Heart right ventricle (tissue), 16 donors: ENCODE results near the gene RNF148. TPM values are rescaled to one million over a fixed set of nuclear protein-coding genes. Genes with fewer than 3 reads are reported as not detected.
A peak's percentile ranks its signal among the peaks of the same experiment; 100 is the strongest.

Source experiments
- ATAC-seq, 8 donors: fragments of 200-7000 bp; cut with Tn5 transposase; one replicate each; pipeline ENCODE4 v1.9.1; 2020; ENCODE audit warnings: mild to moderate bottlenecking in 8 of 8, moderate library complexity in 8 of 8, moderate number of reproducible peaks in 1 of 8
- DNase-seq, 2 donors: peaks; one replicate each; pipeline ENCODE4 v3.0.0-alpha.2; 2020
- H3K27ac ChIP-seq, 10 donors: fragments of 200-600 bp; sonication (generic) in 2 of 10; one replicate each; pipeline versions ENCODE4 v1.5.0 to v1.8.0; 2020 to 2022; ENCODE audit warnings: mild to moderate bottlenecking in 3 of 10
- H3K27me3 ChIP-seq, 7 donors: fragments of 200-600 bp; one replicate each; pipeline ENCODE4 v1.8.0; 2021 to 2022; ENCODE audit warnings: mild to moderate bottlenecking in 2 of 7
- H3K36me3 ChIP-seq, 9 donors: fragments of 200-600 bp; sonication (generic) in 1 of 9; one replicate each; pipeline versions ENCODE4 v1.5.0 to v1.8.0; 2020 to 2022; ENCODE audit warnings: mild to moderate bottlenecking in 2 of 9
- H3K4me1 ChIP-seq, 9 donors: fragments of 200-600 bp; sonication (generic) in 1 of 9; one replicate each; pipeline versions ENCODE4 v1.5.0 to v1.8.0; 2020 to 2022; ENCODE audit warnings: mild to moderate bottlenecking in 4 of 9
- H3K4me3 ChIP-seq, 10 donors: fragments of 200-600 bp; sonication (generic) in 2 of 10; one replicate each; pipeline versions ENCODE4 v1.5.0 to v1.8.0; 2020 to 2022; ENCODE audit warnings: mild to moderate bottlenecking in 7 of 10, moderate library complexity in 2 of 10
- H3K9me3 ChIP-seq, 11 donors: fragments of 200-600 bp in 10 of 11; sonication (generic) in 2 of 11; one replicate each; pipeline versions ENCODE4 v1.5.0 to v1.8.0; 2013 to 2022; ENCODE audit warnings: mild to moderate bottlenecking in 2 of 11, control low read depth in 1 of 11, moderate library complexity in 1 of 11
- CTCF ChIP-seq, 9 donors: fragments of 200-600 bp; sonication (generic) in 2 of 9; IDR thresholded peaks; one replicate each; pipeline versions ENCODE4 v1.5.0 to v1.8.0; 2021 to 2022; ENCODE audit warnings: antibody characterized with exemption in 9 of 9, mild to moderate bottlenecking in 5 of 9, moderate library complexity in 1 of 9
- WGBS, 2 donors: extraction: QIAGEN DNeasy Blood & Tissue Kit; methylation state at CpG; one replicate each; pipeline ENCODE4 v1.1.7; 2013; ENCODE audit warnings: inconsistent platforms in 1 of 2; 5-methylcytosine and 5-hydroxymethylcytosine counted together
- intact Hi-C, 10 donors: fragments of 100-400 bp; cut with DNase I; formaldehyde crosslinking; loops; one replicate each; pipeline versions ENCODE4 v1.11.1 to v1.14.2; 2022
- polyA plus RNA-seq, 2 donors: library from polyadenylated mRNA; stranded (reverse); fragments of 200-250 nt; gene quantifications; one replicate each; pipeline ENCODE4 v1.2.3, GENCODE V29; 2013
- total RNA-seq, 10 donors: library from RNA; stranded (reverse); fragmentation: NEBNext Ultra II Directional in 3 of 10; extraction: Animal tissue kit (Norgen Biotek cat#: 25700) in 3 of 10; gene quantifications; one replicate each; pipeline versions ENCODE4 v1.2.1 to v1.2.4, GENCODE V29; 2021 to 2023
- donor health status: Arrhythmogenic right ventricular cardiomyopathy.
- donor health status: ischemic (EF 13 %, LVEDD 7.1; RV severe dilation, severe dysfunction).
- donor health status: healthy with polysubstance abuse.
- donor health status: DM: no; HTN: yes; CAD: no.
- donor health status: DM: no; HTN: no; CAD: no.
- donor health status: ischemic (EF 25% LVEDD 6.9; RV normal size, moderate dysfunction).
- donor health status: ischemic (EF 25% LVEDD 5.7; RV mildly dilated, moderate dysfunction).
- donor health status: healthy.
- donor health status: DM: yes; HTN: yes; CAD: no.
- donor health status: Ischemic cardiomyopathy.
- donor health status: ischemic (EF 35%, LVEDD 5.7; RV mildly dilated, moderate dysfunction).
- donor health status: nonischemic (EF 11% LVEDD 7.7; RV severe dilation, severe dysfunction).
- donor health status: DM: yes; HTN: yes; CAD: no.
- donor health status: PGD.
- donor health status: ischemic (EF 29% LVEDD 5.4; RV normal size, mild dysfunction).
- donor health status: nonischemic (EF 23%, LVEDD 6.1; RV moderate dilation, normal function).

RNF148 gene
- total and polyA plus RNA-seq, 12 donors, result 0.03 to 0.49 (median 0.34) TPM; not detected in 5

GRCh38 chr7:122691569-122692235 is 11.0 kb downstream of the RNF148 start:
- no peaks in the 10 kb centered on the region for H3K4me1 ChIP-seq
- DNase-seq (no peak), ATAC-seq (no peak)
- no peak overlapping the region for H3K27ac ChIP-seq
- WGBS, 2 donors, result 92 to 93% methylated on average over 14 of the region's 14 CpGs
- TF ChIP-seq CTCF (IDR thresholded peaks at IDR 0.05), result no peak
- intact Hi-C loops, result loop anchor here in 1 of 10 donors (10.0 kb wide), 1 partner anchor 193 kb away; the partner anchor contains the start of gene CADPS2
- no peaks in the 10 kb centered on the region for H3K36me3 ChIP-seq
- no peaks in the 10 kb centered on the region for H3K9me3 ChIP-seq
- no peak overlapping the region for H3K4me3 ChIP-seq
- H3K27me3 ChIP-seq, result no peaks in the 10 kb centered on the region

GRCh38 chr7:122689346-122690109 is 13.2 kb downstream of the RNF148 start:
- intact Hi-C loops, result loop anchor here in 1 of 10 donors (10.0 kb wide), 1 partner anchor 195 kb away; the partner anchor contains the start of gene CADPS2
- H3K9me3 ChIP-seq, result no peaks in the 10 kb centered on the region
- DNase-seq, result no peak
- no peak overlapping the region for H3K4me3 ChIP-seq
- no peaks in the 10 kb centered on the region for H3K27me3 ChIP-seq
- H3K36me3 ChIP-seq, result no peaks in the 10 kb centered on the region
- no peak for ATAC-seq
- TF ChIP-seq CTCF (IDR thresholded peaks at IDR 0.05), result no peak
- H3K27ac ChIP-seq, result no peak overlapping the region
- no peaks in the 10 kb centered on the region for H3K4me1 ChIP-seq
- 93% methylated on average over 13 of the region's 13 CpGs for WGBS, 2 donors

GRCh38 chr7:122688400-122688998 is 14.2 kb downstream of the RNF148 start:
- DNase-seq (no peak), ATAC-seq (peak in 1 of 8 donors; percentile 34)
- TF ChIP-seq CTCF (IDR thresholded peaks at IDR 0.05), result no peak
- 63 to 64% methylated on average over 6 of the region's 6 CpGs for WGBS, 2 donors
- intact Hi-C loops, result no loop called here
- H3K4me1 ChIP-seq, result no peaks in the 10 kb centered on the region
- H3K27me3 ChIP-seq, result no peaks in the 10 kb centered on the region
- H3K9me3 ChIP-seq, result no peaks in the 10 kb centered on the region
- no peak overlapping the region for H3K27ac ChIP-seq
- no peaks in the 10 kb centered on the region for H3K36me3 ChIP-seq
- H3K4me3 ChIP-seq, result no peak overlapping the region

GRCh38 chr7:122686360-122686878 is 16.3 kb downstream of the RNF148 start:
- DNase-seq (no peak), ATAC-seq (no peak)
- H3K27me3 ChIP-seq, result no peaks in the 10 kb centered on the region
- WGBS, 2 donors, result 45 to 55% methylated on average over 10 of the region's 10 CpGs
- no peak overlapping the region for H3K4me3 ChIP-seq
- TF ChIP-seq CTCF (IDR thresholded peaks at IDR 0.05), result no peak
- no peak overlapping the region for H3K27ac ChIP-seq
- no peaks in the 10 kb centered on the region for H3K36me3 ChIP-seq
- peaks cover 0 to 4% (median 0%) of the 10 kb centered on the region in 9 donors for H3K4me1 ChIP-seq
- no peaks in the 10 kb centered on the region for H3K9me3 ChIP-seq
- intact Hi-C loops, result no loop called here
